B cell (primary cell): Measurements from ENCODE around the gene CAND2. TPM values are rescaled to one million over a fixed set of nuclear protein-coding genes. Genes with fewer than 3 reads are reported as not detected.

Experiments
- ATAC-seq: fragments of 200-7000 bp; cut with Tn5 transposase; one replicate; pipeline ENCODE4 v1.10.0; 2021; ENCODE audit warnings: low read depth, mild to moderate bottlenecking, moderate number of reproducible peaks, moderate library complexity
- CTCF ChIA-PET: fragments of 350-600 bp; sonication (Branson Sonifier 250); formaldehyde crosslinking; loops from one replicate; lab custom pipeline; 2021; ENCODE audit warnings: antibody characterized with exemption, inconsistent platforms; lab: Charles Lee
- POLR2A ChIA-PET: fragments of 350-600 bp; sonication (Branson Sonifier 250); formaldehyde crosslinking; loops from one replicate; lab custom pipeline; 2021; ENCODE audit warnings: antibody characterized with exemption; lab: Charles Lee
- DNase-seq: peaks from one replicate; pipeline ENCODE4 v3.0.0; 2013
- H2AFZ ChIP-seq: 2 replicates; pipeline ENCODE4 v1.6.1; 2012; ENCODE audit warnings: mild to moderate bottlenecking, low read depth, low read length; ENCODE audit not compliant: insufficient read depth, poor library complexity, severe bottlenecking
- H3K27ac ChIP-seq, 2 donors: 1 replicate in 1 of 2; 2 replicates in 1 of 2; pipeline ENCODE4 v1.5.1; 2012 to 2013; ENCODE audit warnings: low read length in 2 of 2, mild to moderate bottlenecking in 2 of 2, moderate library complexity in 1 of 2
- H3K27me3 ChIP-seq, 4 experiments: fragments of 200-600 bp in 1 of 4; sonication (generic) in 1 of 4; replicated peaks in 1 of 4; 1 replicate in 2 of 4; 2 replicates in 2 of 4; pipeline versions ENCODE4 v1.6.1 to v1.7.0; 2013 to 2016; ENCODE audit warnings: low read length in 3 of 4, mild to moderate bottlenecking in 2 of 4, mixed read lengths in 1 of 4, moderate library complexity in 1 of 4; ENCODE audit not compliant: insufficient read depth in 4 of 4, control insufficient read depth in 3 of 4; ENCODE audit errors: control extremely low read depth in 1 of 4
- H3K36me3 ChIP-seq, 2 experiments: replicated peaks in 1 of 2; 1 replicate in 1 of 2; 2 replicates in 1 of 2; pipeline versions ENCODE4 v1.6.1 to v1.7.1; 2013; ENCODE audit warnings: low read length in 1 of 2; ENCODE audit not compliant: insufficient read depth in 2 of 2, control insufficient read depth in 1 of 2; ENCODE audit errors: control extremely low read depth in 1 of 2, extremely low read depth in 1 of 2
- H3K4me1 ChIP-seq, 2 donors: fragments of 200-600 bp in 1 of 2; sonication (generic) in 1 of 2; 1 replicate in 1 of 2; 2 replicates in 1 of 2; pipeline versions ENCODE4 v1.5.1 to v1.6.1; 2013 to 2017; ENCODE audit warnings: low read length in 2 of 2; ENCODE audit not compliant: control insufficient read depth in 2 of 2, insufficient read depth in 2 of 2
- H3K4me2 ChIP-seq: replicated peaks from 2 replicates; pipeline ENCODE3; 2012; ENCODE audit warnings: mild to moderate bottlenecking, low read depth, low read length; ENCODE audit not compliant: poor library complexity, severe bottlenecking
- H3K4me3 ChIP-seq, 5 experiments: fragments of 200-600 bp in 1 of 5; sonication (generic) in 1 of 5; 1 replicate in 3 of 5; 2 replicates in 2 of 5; pipeline versions ENCODE4 v1.5.1 to v1.7.0; 2011 to 2016; ENCODE audit warnings: low read length in 4 of 5, mild to moderate bottlenecking in 4 of 5, low read depth in 2 of 5, control low read depth in 1 of 5, moderate library complexity in 1 of 5; ENCODE audit not compliant: insufficient read depth in 1 of 5; ENCODE audit errors: control extremely low read depth in 1 of 5, extremely low read depth in 1 of 5
- H3K79me2 ChIP-seq: fragments of 200-600 bp; sonication (generic); one replicate; pipeline ENCODE4 v1.6.0; 2016; ENCODE audit warnings: low read length; ENCODE audit not compliant: control insufficient read depth, insufficient read depth
- H3K9ac ChIP-seq: fragments of 200-600 bp; sonication (generic); 2 replicates; pipeline ENCODE4 v1.6.1; 2017; ENCODE audit warnings: mild to moderate bottlenecking, low read length, moderate library complexity
- H3K9me3 ChIP-seq, 3 donors: one replicate each; pipeline versions ENCODE4 v1.6.1 to v1.7.1; 2013; ENCODE audit warnings: low read length in 2 of 3; ENCODE audit not compliant: control insufficient read depth in 2 of 3, insufficient read depth in 1 of 3; ENCODE audit errors: control extremely low read depth in 1 of 3
- H4K20me1 ChIP-seq: 2 replicates; pipeline ENCODE4 v1.6.0; 2012; ENCODE audit warnings: mild to moderate bottlenecking, low read length; ENCODE audit not compliant: insufficient read depth, control insufficient read depth, poor library complexity, severe bottlenecking
- H3K27ac Mint-ChIP-seq: one replicate; pipeline ENCODE4 v1.8.0; 2021; ENCODE audit warnings: mixed read lengths
- H3K27me3 Mint-ChIP-seq: one replicate; pipeline ENCODE4 v1.8.0; 2021; ENCODE audit warnings: mixed read lengths
- H3K4me1 Mint-ChIP-seq: one replicate; pipeline ENCODE4 v1.8.0; 2021; ENCODE audit warnings: mixed read lengths
- H3K4me3 Mint-ChIP-seq: one replicate; pipeline ENCODE4 v1.8.0; 2021; ENCODE audit warnings: mixed read lengths
- H3K9me3 Mint-ChIP-seq: one replicate; pipeline ENCODE4 v1.8.0; 2022; ENCODE audit warnings: mixed read lengths; ENCODE audit not compliant: insufficient read depth
- CTCF ChIP-seq: fragments of 200-600 bp; IDR thresholded peaks from one replicate; pipeline ENCODE4 v1.8.0; 2022; ENCODE audit warnings: antibody characterized with exemption, mild to moderate bottlenecking
- EZH2 ChIP-seq: IDR thresholded peaks from 2 replicates; pipeline ENCODE4 v1.6.1; 2012; ENCODE audit warnings: borderline replicate concordance, low read depth, mild to moderate bottlenecking, moderate library complexity, low read length; ENCODE audit not compliant: insufficient read depth, poor library complexity, severe bottlenecking
- WGBS: methylation state at CpG from one replicate; pipeline ENCODE4 v1.1.5; 2013; ENCODE audit warnings: missing lambda C conversion rate; ENCODE audit not compliant: insufficient coverage; 5-methylcytosine and 5-hydroxymethylcytosine counted together
- intact Hi-C: fragments of 100-400 bp; cut with micrococcal nuclease; formaldehyde crosslinking; loops from one replicate; pipeline ENCODE4 v1.10.0; 2022
- polyA plus RNA-seq: library from polyadenylated mRNA; depleted of rRNA; stranded (reverse); fragments of >200 nt; gene quantifications from 2 replicates; pipeline ENCODE4 v1.2.3, GENCODE V29; 2012
- total RNA-seq, 2 donors: library from RNA; stranded (reverse); fragments of 120-200 nt in 1 of 2; gene quantifications; 1 replicate in 1 of 2; 2 replicates in 1 of 2; pipeline versions ENCODE4 v1.2.3 to v1.2.4, GENCODE V29; 2013 to 2022

CAND2 gene
- total and polyA plus RNA-seq, 2 donors (not counting 1 experiment from before 2014, with no cell fraction given), result 0.34 to 1.9 TPM

DNA sequence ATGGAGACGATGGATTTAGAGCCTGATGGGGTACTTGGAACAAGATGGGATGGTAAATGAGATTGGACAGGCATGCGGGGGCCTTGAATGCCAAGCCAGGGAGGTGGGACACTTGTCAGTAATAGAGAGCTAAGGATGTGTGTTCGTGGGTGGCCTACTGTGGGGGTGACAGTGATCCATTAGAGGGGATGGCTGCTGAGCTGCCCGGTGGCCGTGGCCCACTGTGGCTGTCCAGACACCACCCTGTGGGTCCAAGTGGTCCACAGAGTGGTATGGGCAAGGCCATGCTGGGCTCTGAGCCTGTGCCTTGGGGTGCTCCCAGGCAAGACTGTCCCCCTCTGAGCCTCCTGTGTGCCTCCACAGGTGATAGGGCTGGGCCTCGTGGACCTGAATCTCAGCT, 17.5 kb downstream of the CAND2 start:
- Histone ChIP-seq H3K4me2 (no peak overlapping the region), H2AFZ (no peak overlapping the region), H3K9me3 (no peaks in the 10 kb centered on the region), H3K36me3 (no peaks in the 10 kb centered on the region), H3K27ac (no peak overlapping the region), H4K20me1 (no peaks in the 10 kb centered on the region), H3K4me3 (no peak overlapping the region), H3K9ac (no peak overlapping the region), H3K27me3 (peaks cover 0 to 7% (median 0%) of the 10 kb centered on the region in 4 experiments), H3K4me1 (peaks cover 15 to 20% of the 10 kb centered on the region in 2 donors), H3K79me2 (no peaks in the 10 kb centered on the region)
- H3K9me3 Mint-ChIP-seq, result no peaks in the 10 kb centered on the region
- H3K27me3 Mint-ChIP-seq, result no peaks in the 10 kb centered on the region
- H3K27ac Mint-ChIP-seq, result no peak overlapping the region
- TF ChIP-seq CTCF, result no peak
- no peak for TF ChIP-seq EZH2
- WGBS, result 87% methylated on average over 6 of the region's 6 CpGs
- no peak overlapping the region for H3K4me3 Mint-ChIP-seq
- POLR2A ChIA-PET, result no interaction called here
- ATAC-seq (no peak), DNase-seq (no peak)
- CTCF ChIA-PET, result interaction anchor here (1.3 kb wide), 1 partner anchor 27 kb away, joined by 3 read pairs; the partner anchor contains the start of gene RPL32
- H3K4me1 Mint-ChIP-seq, result peaks cover 10% of the 10 kb centered on the region
- intact Hi-C loops, result loop anchor here (5.0 kb wide), 4 partner anchors 78 to 1542 kb away; partner anchors contain the start of genes ATG7, LSM3 and XPC

GRCh38 chr3:12815078-12815477, 18.6 kb downstream of the CAND2 start:
- intact Hi-C loops, result no loop called here
- Histone ChIP-seq H4K20me1 (no peaks in the 10 kb centered on the region), H3K27ac (no peak overlapping the region), H3K9me3 (no peaks in the 10 kb centered on the region), H3K4me3 (no peak overlapping the region), H3K4me1 (peaks cover 12 to 15% of the 10 kb centered on the region in 2 donors), H3K9ac (no peak overlapping the region), H2AFZ (no peak overlapping the region), H3K27me3 (peaks cover 0 to 7% (median 0%) of the 10 kb centered on the region in 4 experiments), H3K4me2 (no peak overlapping the region), H3K79me2 (no peaks in the 10 kb centered on the region), H3K36me3 (no peaks in the 10 kb centered on the region)
- CTCF ChIA-PET, result no interaction called here
- peaks cover 11% of the 10 kb centered on the region for H3K4me1 Mint-ChIP-seq
- H3K4me3 Mint-ChIP-seq, result no peak overlapping the region
- H3K9me3 Mint-ChIP-seq, result no peaks in the 10 kb centered on the region
- POLR2A ChIA-PET, result interaction anchor here (0.5 kb wide), 1 partner anchor 1577 kb away, joined by 3 read pairs; no protein-coding TSS in a partner anchor
- no peaks in the 10 kb centered on the region for H3K27me3 Mint-ChIP-seq
- no peak for TF ChIP-seq EZH2
- TF ChIP-seq CTCF, result no peak
- H3K27ac Mint-ChIP-seq, result no peak overlapping the region
- DNase-seq (no peak), ATAC-seq (no peak)
- 96% methylated on average over 23 of the region's 24 CpGs for WGBS
